PC-9 (cell line): Measurements from ENCODE around the gene CCDC91.

ENCODE experiments used
- CTCF ChIP-seq: fragments of 200-600 bp; sonication (generic); conservative IDR thresholded peaks from 2 replicates; pipeline ENCODE4 v1.6.1; 2017; ENCODE audit warnings: mixed run types, antibody characterized with exemption, mild to moderate bottlenecking, moderate library complexity
- EZH2 ChIP-seq: fragments of 200-600 bp; sonication (generic); IDR thresholded peaks from 2 replicates; pipeline ENCODE4 v1.8.0; 2017; ENCODE audit warnings: antibody characterized with exemption, low read depth

DNA sequence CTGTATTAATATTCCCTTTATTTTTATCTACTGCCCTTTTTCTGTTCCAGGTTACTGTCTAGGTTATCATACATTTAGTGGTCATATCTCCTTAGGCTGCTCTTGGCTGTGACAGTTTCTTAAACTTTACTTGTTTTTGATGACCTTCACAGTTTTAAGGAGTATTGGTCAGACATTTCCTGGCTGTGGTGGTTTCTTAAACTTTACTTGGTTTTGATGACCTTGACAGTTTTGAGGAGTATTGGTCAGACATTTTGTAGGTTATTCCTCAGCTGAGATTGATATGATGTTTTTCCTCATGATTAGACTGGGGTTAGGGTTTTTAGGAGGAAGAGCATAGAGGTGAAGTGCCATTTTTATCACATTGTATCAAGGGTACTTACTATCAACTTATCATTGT lies 36.4 kb downstream of the CCDC91 start:
- TF ChIP-seq CTCF = no peak
- TF ChIP-seq EZH2 = no peak
